OCI-LY7 (cell line): ENCODE data around the gene SLC6A18. TPM values are rescaled to one million over a fixed set of nuclear protein-coding genes. Genes with fewer than 3 reads are reported as not detected.
"Not testable (repeated sequence)": the region's sequence is repeated elsewhere in the genome, so short reads cannot be mapped to it uniquely, and the experiment has no call there.

ENCODE experiments used
- BruUV-seq: library from RNA; stranded (reverse); fragments of 400-500 nt; replicated peaks from 2 replicates; lab custom pipeline; 2021; lab: Mats Ljungman, UMichigan
- CTCF ChIA-PET: fragments of 300-600 bp; sonication (Branson Sonifier 250); formaldehyde crosslinking; loops from one replicate; lab custom pipeline; 2022; ENCODE audit warnings: antibody characterized with exemption; ENCODE audit not compliant: unreplicated experiment; lab: Charles Lee
- POLR2A ChIA-PET: fragments of 300-600 bp; sonication (Branson Sonifier 250); formaldehyde crosslinking; loops from one replicate; lab custom pipeline; 2022; ENCODE audit warnings: antibody characterized with exemption; lab: Charles Lee
- DNase-seq: peaks from one replicate; pipeline ENCODE4 v3.0.0-alpha.2; 2015; ENCODE audit warnings: low spot score
- H2AFZ ChIP-seq: fragments of 200-600 bp; sonication (generic), shearing (Covaris generic); 2 replicates; pipeline ENCODE4 v1.6.1; 2014; ENCODE audit warnings: mild to moderate bottlenecking, antibody characterized with exemption, low read length, moderate library complexity
- H3K27ac ChIP-seq: fragments of 200-600 bp; sonication (generic); 2 replicates; pipeline ENCODE4 v1.5.1; 2014; ENCODE audit warnings: mixed run types, low read depth, mild to moderate bottlenecking, moderate library complexity, low read length, inconsistent platforms; ENCODE audit not compliant: poor library complexity, severe bottlenecking
- H3K36me3 ChIP-seq: fragments of 200-600 bp; sonication (generic); 2 replicates; pipeline ENCODE4 v1.6.1; 2014; ENCODE audit warnings: mild to moderate bottlenecking, antibody characterized with exemption, low read length, moderate library complexity, mixed read lengths; ENCODE audit not compliant: insufficient read depth
- H3K4me1 ChIP-seq: fragments of 200-600 bp; sonication (generic); 2 replicates; pipeline ENCODE4 v1.5.1; 2014; ENCODE audit warnings: mild to moderate bottlenecking, low read length; ENCODE audit not compliant: insufficient read depth, poor library complexity, severe bottlenecking
- H3K4me2 ChIP-seq: fragments of 200-600 bp; sonication (generic); 2 replicates; pipeline ENCODE4 v1.6.1; 2014; ENCODE audit warnings: mild to moderate bottlenecking, low read length
- H3K4me3 ChIP-seq: fragments of 200-600 bp; sonication (generic); 2 replicates; pipeline ENCODE4 v1.5.1; 2014; ENCODE audit warnings: mild to moderate bottlenecking, low read depth, low read length; ENCODE audit not compliant: poor library complexity, severe bottlenecking
- H3K79me2 ChIP-seq: fragments of 200-600 bp; sonication (generic); 2 replicates; pipeline ENCODE4 v1.6.1; 2016; ENCODE audit warnings: low read depth, mild to moderate bottlenecking, low read length, moderate library complexity, mixed read lengths; ENCODE audit not compliant: insufficient read depth
- H3K9me2 ChIP-seq: fragments of 200-600 bp; sonication (generic); 2 replicates; pipeline ENCODE4 v1.6.1; 2016; ENCODE audit warnings: mild to moderate bottlenecking, low read length, mixed read lengths; ENCODE audit not compliant: insufficient read depth
- H3K9me3 ChIP-seq: fragments of 200-600 bp; sonication (generic); 2 replicates; pipeline ENCODE4 v1.6.1; 2014; ENCODE audit warnings: mild to moderate bottlenecking, mixed run types, low read length, mixed read lengths
- H4K20me1 ChIP-seq: fragments of 200-600 bp; sonication (generic); 2 replicates; pipeline ENCODE4 v1.6.1; 2014; ENCODE audit warnings: mild to moderate bottlenecking, antibody characterized with exemption, low read length, moderate library complexity, mixed read lengths; ENCODE audit not compliant: insufficient read depth
- EZH2phosphoT487 ChIP-seq: fragments of 200-600 bp; sonication (generic); IDR thresholded peaks from 2 replicates; pipeline ENCODE4 v1.6.1; 2018; ENCODE audit warnings: low read depth, borderline replicate concordance, mild to moderate bottlenecking, mixed run types, antibody characterized with exemption, low read length, moderate library complexity, mixed read lengths
- intact Hi-C: fragments of 100-400 bp; cut with micrococcal nuclease; formaldehyde crosslinking; loops from one replicate; pipeline ENCODE4 v1.10.0; 2022; ENCODE audit not compliant: unreplicated experiment
- total RNA-seq, 2 experiments: library from RNA; depleted of rRNA in 1 of 2; stranded (reverse); fragments of >200 nt in 1 of 2; shearing (Covaris generic) in 1 of 2; gene quantifications; 2 replicates each; pipeline ENCODE4 v1.2.3, GENCODE V29; 2014 to 2022
- TF ChIP-seq, protein P1 (sequence below): fragments of 200-600 bp; sonication (generic); conservative IDR thresholded peaks from 2 replicates; pipeline ENCODE4 v1.5.1; 2014; ENCODE audit warnings: mild to moderate bottlenecking, antibody characterized with exemption, low read length, moderate library complexity, mixed read lengths

SLC6A18 gene
- total RNA-seq, 2 experiments from 2014 or later: not detected

DNA sequence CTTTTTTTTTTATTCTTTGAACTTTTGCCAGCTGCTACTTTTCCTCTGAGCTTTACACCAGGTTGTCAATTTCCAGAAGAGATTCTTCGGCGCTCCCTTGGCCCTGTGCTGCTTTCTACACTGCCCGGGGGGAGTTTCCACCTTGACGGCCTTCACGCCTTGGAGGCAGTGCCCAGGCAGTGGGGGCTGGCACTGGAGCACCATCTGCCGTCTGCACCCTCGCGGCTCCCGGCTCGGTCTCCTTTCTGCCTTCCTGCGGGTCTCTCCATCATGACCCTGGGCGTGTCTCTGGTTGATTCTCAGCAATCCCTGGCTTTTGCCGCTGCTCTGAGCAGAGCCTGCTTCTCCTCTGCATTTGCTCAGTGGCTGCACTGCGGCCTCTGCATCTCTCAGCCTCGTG lies 2.9 kb downstream of the SLC6A18 start:
- ChIA-PET CTCF (no interaction called here), POLR2A (no interaction called here)
- intact Hi-C loops: no loop called here
- no peak for DNase-seq
- no peaks in the 10 kb centered on the region for H3K79me2 ChIP-seq
- H3K9me2 ChIP-seq: no peaks in the 10 kb centered on the region
- H3K4me3 ChIP-seq: no peak overlapping the region
- H2AFZ ChIP-seq: no peak overlapping the region
- BruUV-seq: no TSS peak
- H3K36me3 ChIP-seq: no peaks in the 10 kb centered on the region
- TF ChIP-seq, protein P1, sequence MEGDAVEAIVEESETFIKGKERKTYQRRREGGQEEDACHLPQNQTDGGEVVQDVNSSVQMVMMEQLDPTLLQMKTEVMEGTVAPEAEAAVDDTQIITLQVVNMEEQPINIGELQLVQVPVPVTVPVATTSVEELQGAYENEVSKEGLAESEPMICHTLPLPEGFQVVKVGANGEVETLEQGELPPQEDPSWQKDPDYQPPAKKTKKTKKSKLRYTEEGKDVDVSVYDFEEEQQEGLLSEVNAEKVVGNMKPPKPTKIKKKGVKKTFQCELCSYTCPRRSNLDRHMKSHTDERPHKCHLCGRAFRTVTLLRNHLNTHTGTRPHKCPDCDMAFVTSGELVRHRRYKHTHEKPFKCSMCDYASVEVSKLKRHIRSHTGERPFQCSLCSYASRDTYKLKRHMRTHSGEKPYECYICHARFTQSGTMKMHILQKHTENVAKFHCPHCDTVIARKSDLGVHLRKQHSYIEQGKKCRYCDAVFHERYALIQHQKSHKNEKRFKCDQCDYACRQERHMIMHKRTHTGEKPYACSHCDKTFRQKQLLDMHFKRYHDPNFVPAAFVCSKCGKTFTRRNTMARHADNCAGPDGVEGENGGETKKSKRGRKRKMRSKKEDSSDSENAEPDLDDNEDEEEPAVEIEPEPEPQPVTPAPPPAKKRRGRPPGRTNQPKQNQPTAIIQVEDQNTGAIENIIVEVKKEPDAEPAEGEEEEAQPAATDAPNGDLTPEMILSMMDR: no peak
- TF ChIP-seq EZH2phosphoT487: no peak
- no peaks in the 10 kb centered on the region for H3K9me3 ChIP-seq
- no peaks in the 10 kb centered on the region for H4K20me1 ChIP-seq
- H3K4me1 ChIP-seq: peaks cover 3% of the 10 kb centered on the region
- no peak overlapping the region for H3K4me2 ChIP-seq
- H3K27ac ChIP-seq: no peak overlapping the region

DNA sequence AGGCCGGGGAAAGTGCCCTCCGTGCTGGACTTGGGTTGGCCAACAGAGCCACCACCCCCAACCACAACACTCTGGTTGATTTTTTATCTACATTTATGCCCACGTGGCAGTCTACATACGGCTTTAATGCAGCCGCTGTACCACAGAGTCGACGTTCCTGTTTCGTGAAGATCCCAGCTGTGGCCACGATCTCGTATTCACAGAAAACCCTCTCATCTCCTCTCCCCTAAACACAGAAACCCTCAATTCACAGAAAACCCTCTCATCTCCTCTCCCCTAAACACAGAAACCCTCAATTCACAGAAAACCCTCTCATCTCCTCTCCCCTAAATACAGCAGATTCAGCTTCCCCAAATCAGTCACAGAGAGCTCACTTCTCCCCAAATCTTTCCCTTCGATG lies 3.8 kb downstream of the SLC6A18 start:
- POLR2A ChIA-PET, H3K27ac ChIP-seq, H3K9me3 ChIP-seq, H3K36me3 ChIP-seq, H3K4me2 ChIP-seq, BruUV-seq, H3K4me3 ChIP-seq, intact Hi-C loops, H3K79me2 ChIP-seq, CTCF ChIA-PET, DNase-seq, H3K4me1 ChIP-seq, H2AFZ ChIP-seq, H4K20me1 ChIP-seq, H3K9me2 ChIP-seq: not testable (repeated sequence)

DNA sequence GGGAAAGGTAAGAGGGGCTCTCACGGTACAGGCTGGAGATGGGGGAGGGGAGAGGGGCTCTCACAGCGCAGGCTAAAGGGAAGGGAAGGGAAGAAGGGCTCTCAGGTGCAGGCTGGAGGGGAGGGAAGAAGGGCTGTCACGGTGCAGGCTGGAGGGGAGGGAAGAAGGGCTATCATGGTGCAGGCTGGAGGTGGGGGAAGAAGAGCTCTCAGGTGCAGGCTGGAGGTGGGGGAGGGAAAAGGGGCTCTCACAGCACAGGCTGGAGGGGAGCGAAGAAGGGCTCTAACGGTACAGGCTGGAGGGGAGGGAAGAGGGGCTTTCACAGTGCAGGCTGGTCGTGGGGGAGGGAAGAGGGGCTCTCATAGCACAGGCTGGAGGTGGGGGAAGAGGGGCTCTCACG lies 4.6 kb downstream of the SLC6A18 start:
- Histone ChIP-seq H3K9me3 (no peaks in the 10 kb centered on the region), H3K4me3 (no peak overlapping the region), H3K4me1 (peaks cover 3% of the 10 kb centered on the region), H3K36me3 (no peaks in the 10 kb centered on the region), H3K79me2 (no peaks in the 10 kb centered on the region), H4K20me1 (no peaks in the 10 kb centered on the region), H3K27ac (no peak overlapping the region), H2AFZ (no peak overlapping the region), H3K4me2 (no peak overlapping the region), H3K9me2 (no peaks in the 10 kb centered on the region)
- DNase-seq: no peak
- TF ChIP-seq EZH2phosphoT487: no peak
- TF ChIP-seq, protein P1: no peak
- intact Hi-C loops: no loop called here
- CTCF ChIA-PET: no interaction called here
- POLR2A ChIA-PET: no interaction called here
- BruUV-seq: no TSS peak
